ENCODE measurements around the gene KLHL28. TPM values are rescaled to one million over a fixed set of nuclear protein-coding genes. Genes with fewer than 3 reads are reported as not detected.
"Not testable (repeated sequence)": the region's sequence is repeated elsewhere in the genome, so short reads cannot be mapped to it uniquely, and the experiment has no call there.

KLHL28 gene
- total and polyA plus RNA-seq, 11 donors: 2.1 to 13.5 (median 10.2) TPM

DNA sequence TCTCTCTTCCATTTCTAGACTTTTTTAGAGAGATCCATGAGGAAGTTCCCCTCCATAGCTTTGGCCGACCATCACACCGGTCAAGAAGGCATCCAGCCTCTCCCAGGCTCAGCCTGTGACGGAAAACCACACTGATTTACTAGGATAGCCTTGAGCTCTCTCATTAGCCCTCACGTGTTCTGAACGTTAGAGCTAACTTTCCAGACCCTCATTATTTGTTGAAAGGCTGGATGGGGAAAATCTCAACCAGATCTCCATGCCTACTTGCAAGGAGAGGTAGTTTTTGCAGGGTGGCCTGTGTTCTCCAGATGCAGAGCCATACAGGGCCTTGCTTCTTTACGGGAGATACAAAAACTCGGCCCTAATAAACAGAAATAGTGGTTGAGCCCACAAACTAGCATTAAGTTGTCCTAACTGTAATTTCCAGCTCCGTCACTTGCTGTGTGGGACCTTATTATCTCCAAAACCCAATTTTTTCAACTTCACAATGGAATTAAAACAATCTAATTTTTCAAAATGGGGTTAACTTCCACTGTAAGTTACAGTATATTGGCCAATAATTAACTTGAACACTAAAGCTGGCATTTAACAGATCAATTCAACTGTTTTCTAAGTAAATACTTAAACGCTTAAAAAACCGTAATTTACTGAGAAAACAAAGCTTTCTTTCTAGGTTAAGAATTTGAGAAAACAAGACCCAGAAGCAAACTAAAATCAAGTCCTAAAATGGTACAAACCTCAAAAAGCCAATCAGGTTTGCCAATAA is 65.3 kb downstream of the KLHL28 start:
- 89 to 91% (median 90%) methylated on average over 10 of the region's 10 CpGs for WGBS, 4 donors
- TF ChIP-seq, protein P1, sequence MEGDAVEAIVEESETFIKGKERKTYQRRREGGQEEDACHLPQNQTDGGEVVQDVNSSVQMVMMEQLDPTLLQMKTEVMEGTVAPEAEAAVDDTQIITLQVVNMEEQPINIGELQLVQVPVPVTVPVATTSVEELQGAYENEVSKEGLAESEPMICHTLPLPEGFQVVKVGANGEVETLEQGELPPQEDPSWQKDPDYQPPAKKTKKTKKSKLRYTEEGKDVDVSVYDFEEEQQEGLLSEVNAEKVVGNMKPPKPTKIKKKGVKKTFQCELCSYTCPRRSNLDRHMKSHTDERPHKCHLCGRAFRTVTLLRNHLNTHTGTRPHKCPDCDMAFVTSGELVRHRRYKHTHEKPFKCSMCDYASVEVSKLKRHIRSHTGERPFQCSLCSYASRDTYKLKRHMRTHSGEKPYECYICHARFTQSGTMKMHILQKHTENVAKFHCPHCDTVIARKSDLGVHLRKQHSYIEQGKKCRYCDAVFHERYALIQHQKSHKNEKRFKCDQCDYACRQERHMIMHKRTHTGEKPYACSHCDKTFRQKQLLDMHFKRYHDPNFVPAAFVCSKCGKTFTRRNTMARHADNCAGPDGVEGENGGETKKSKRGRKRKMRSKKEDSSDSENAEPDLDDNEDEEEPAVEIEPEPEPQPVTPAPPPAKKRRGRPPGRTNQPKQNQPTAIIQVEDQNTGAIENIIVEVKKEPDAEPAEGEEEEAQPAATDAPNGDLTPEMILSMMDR (IDR thresholded peaks at IDR 0.05): no peak
- TF ChIP-seq POLR2A (IDR thresholded peaks at IDR 0.05): no peak

DNA sequence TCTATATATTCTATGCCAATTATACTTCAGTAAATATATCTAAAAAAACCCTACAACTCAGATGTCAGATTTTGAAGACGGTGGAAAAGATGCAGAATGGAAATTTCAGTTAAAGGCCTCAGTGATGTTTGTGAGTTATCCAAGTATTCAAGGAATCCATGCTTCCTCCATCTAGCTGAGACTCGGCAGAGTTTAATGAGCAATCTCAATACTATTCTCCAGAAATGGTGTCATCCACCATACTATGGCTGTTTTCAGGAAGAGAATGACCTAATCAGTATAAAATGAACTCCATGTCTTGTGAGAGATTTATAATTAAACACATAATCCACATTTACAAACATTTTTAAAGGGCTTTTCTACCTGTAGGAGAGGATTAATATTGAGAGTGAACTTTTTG is 66.0 kb downstream of the KLHL28 start:
- Histone ChIP-seq H3K9me3 (no peaks in the 10 kb centered on the region), H3K4me3 (no peak overlapping the region), H3K27ac (no peak overlapping the region), H3K36me3 (peaks cover 0 to 7% (median 0%) of the 10 kb centered on the region in 9 donors), H3K4me1 (peaks cover 0 to 24% (median 12%) of the 10 kb centered on the region in 12 donors), H3K27me3 (no peaks in the 10 kb centered on the region)
- DNase-seq (no peak), ATAC-seq (no peak)
- 75 to 83% (median 79%) methylated on average over 2 of the region's 2 CpGs for WGBS, 4 donors
- intact Hi-C loops (cut with DNase I): loop anchor here in 5 of 10 donors (2.0 to 5.0 kb wide), 7 partner anchors 67 to 357 kb away; partner anchors contain the start of genes TOGARAM1 (in 5 of the 5), KLHL28 (in 4 of the 5), MIS18BP1 (in 4 of the 5) and FANCM (in 3 of the 5)
- no peak for TF ChIP-seq POLR2A (IDR thresholded peaks at IDR 0.05)
- TF ChIP-seq, protein P1 (IDR thresholded peaks at IDR 0.05): no peak

More for the DNA sequence above, 65.3 kb downstream of the KLHL28 start:
- Histone ChIP-seq H3K4me1 (peaks cover 0 to 27% (median 12%) of the 10 kb centered on the region in 12 donors), H3K27me3 (no peaks in the 10 kb centered on the region), H3K4me3 (peak overlapping the region in 9 of 12 donors; percentile 79 to 97 (median 90)), H3K27ac (peak overlapping the region; percentile 2 to 100 (median 99)), H3K36me3 (peaks cover 0 to 14% (median 0%) of the 10 kb centered on the region in 9 donors), H3K9me3 (no peaks in the 10 kb centered on the region)
- ATAC-seq (no peak), DNase-seq (no peak)
- intact Hi-C loops (cut with DNase I): loop anchor here in 5 of 10 donors (2.0 to 5.0 kb wide), 7 partner anchors 66 to 356 kb away; partner anchors contain the start of genes TOGARAM1 (in 5 of the 5), KLHL28 (in 4 of the 5), MIS18BP1 (in 4 of the 5) and FANCM (in 2 of the 5)

DNA sequence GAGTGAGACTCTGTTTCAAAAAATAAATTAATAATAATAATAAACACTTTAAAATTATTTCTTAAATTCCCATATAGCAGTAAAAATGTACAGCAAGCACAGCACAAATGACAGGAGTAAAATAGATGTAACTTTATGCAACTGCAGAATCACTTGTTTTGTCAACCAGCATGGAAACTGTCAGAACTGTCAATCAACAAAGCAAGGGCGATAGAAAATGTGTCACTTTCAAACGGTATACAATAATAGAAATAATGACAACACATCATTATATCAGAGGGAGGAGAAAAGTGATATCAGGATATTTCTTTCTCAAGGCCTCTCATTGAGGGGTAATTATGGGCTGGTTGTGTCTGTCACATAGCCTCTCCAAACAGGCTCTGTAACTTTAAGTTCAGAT is 68.2 kb downstream of the KLHL28 start:
- H3K27ac ChIP-seq: no peak overlapping the region
- WGBS, 4 donors: 61 to 74% (median 67%) methylated on average over 2 of the region's 2 CpGs
- DNase-seq: no peak
- H3K4me1 ChIP-seq: peaks cover 0 to 14% (median 5%) of the 10 kb centered on the region in 12 donors
- TF ChIP-seq POLR2A (IDR thresholded peaks at IDR 0.05): no peak
- TF ChIP-seq, protein P1 (IDR thresholded peaks at IDR 0.05): no peak
- no peaks in the 10 kb centered on the region for H3K9me3 ChIP-seq
- H3K27me3 ChIP-seq: no peaks in the 10 kb centered on the region
- H3K4me3 ChIP-seq: no peak overlapping the region
- intact Hi-C loops (cut with DNase I): no loop called here
- no peaks in the 10 kb centered on the region for H3K36me3 ChIP-seq
- ATAC-seq: no peak

DNA sequence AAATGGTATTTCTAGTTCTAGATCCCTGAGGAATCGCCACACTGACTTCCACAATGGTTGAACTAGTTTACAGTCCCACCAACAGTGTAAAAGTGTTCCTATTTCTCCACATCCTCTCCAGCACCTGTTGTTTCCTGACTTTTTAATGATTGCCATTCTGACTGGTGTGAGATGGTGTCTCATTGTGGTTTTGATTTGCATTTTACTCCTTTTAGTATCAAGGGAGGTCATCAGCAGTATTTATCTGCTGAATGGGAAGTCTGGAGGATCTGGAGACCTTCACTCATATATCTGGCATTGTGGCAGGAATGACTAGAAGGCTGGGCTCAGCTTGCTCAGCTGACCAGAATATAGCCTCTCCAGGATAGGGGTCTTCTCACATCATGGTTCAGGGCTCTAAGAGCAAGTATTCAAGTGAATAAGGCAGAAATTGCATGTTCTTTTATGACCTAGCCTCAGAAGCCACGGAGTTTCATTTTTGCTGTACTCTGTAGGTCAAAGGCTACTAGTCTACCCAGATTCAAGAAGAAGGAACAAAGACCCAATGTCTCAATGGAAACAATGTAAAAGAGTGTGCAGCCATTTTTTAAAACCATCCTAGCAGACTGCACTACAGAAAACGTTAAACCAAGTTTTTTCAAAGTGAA is 69.9 kb downstream of the KLHL28 start:
- intact Hi-C loops (cut with DNase I); H3K27me3 ChIP-seq; DNase-seq; H3K4me3 ChIP-seq; H3K4me1 ChIP-seq; ATAC-seq; H3K36me3 ChIP-seq; H3K9me3 ChIP-seq: not testable (repeated sequence)
- H3K27ac ChIP-seq: peak overlapping the region in 1 of 12 donors; percentile 13
- WGBS, 4 donors: 52 to 65% (median 63%) methylated on average over 2 of the region's 3 CpGs

All from heart left ventricle (tissue), 16 donors.